Peyer's patch (tissue), 4 donors: ENCODE results near the gene LENEP.
A peak's percentile ranks its signal among the peaks of the same experiment; 100 is the strongest.

Experiments used
- POLR2A ChIP-seq, 2 donors: fragments of 450-650 bp; IDR thresholded peaks; one replicate each; pipeline ENCODE4 v1.5.1; 2017; ENCODE audit warnings: antibody characterized with exemption in 2 of 2, mild to moderate bottlenecking in 2 of 2, moderate library complexity in 2 of 2
- TF ChIP-seq, protein P1 (sequence below), 6 experiments: fragments of 450-650 bp in 4 of 6; fragments of 200-600 bp in 2 of 6; sonication (generic) in 1 of 6; IDR thresholded peaks; one replicate each; pipeline ENCODE4 v1.5.1; 2017 to 2019; ENCODE audit warnings: antibody characterized with exemption in 6 of 6, mild to moderate bottlenecking in 3 of 6, moderate library complexity in 1 of 6

- TF ChIP-seq, protein P1, sequence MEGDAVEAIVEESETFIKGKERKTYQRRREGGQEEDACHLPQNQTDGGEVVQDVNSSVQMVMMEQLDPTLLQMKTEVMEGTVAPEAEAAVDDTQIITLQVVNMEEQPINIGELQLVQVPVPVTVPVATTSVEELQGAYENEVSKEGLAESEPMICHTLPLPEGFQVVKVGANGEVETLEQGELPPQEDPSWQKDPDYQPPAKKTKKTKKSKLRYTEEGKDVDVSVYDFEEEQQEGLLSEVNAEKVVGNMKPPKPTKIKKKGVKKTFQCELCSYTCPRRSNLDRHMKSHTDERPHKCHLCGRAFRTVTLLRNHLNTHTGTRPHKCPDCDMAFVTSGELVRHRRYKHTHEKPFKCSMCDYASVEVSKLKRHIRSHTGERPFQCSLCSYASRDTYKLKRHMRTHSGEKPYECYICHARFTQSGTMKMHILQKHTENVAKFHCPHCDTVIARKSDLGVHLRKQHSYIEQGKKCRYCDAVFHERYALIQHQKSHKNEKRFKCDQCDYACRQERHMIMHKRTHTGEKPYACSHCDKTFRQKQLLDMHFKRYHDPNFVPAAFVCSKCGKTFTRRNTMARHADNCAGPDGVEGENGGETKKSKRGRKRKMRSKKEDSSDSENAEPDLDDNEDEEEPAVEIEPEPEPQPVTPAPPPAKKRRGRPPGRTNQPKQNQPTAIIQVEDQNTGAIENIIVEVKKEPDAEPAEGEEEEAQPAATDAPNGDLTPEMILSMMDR (IDR thresholded peaks at IDR 0.05) = peak in 3 of 6 experiments; percentile 44 to 47 (median 45)
- TF ChIP-seq POLR2A (IDR thresholded peaks at IDR 0.05) = peak; percentile 83 to 92
Observed at GRCh38 chr1:155007251-155007828, 14.0 kb downstream of the LENEP start.
